Measurements from ENCODE around the gene GYS2. TPM values are rescaled to one million over a fixed set of nuclear protein-coding genes. Genes with fewer than 3 reads are reported as not detected.

GYS2 gene
- total RNA-seq, 1 donor from 2014 or later: not detected

GRCh38 chr12:21568115-21568514, 36.5 kb downstream of the GYS2 start:
- H3K4me3 ChIP-seq (ENCODE audit: low read depth, low read length): no peak overlapping the region
- H3K36me3 ChIP-seq (ENCODE audit: control insufficient read depth, insufficient read depth, low read length): no peaks in the 10 kb centered on the region
- TF ChIP-seq CTCF (IDR thresholded peaks at IDR 0.05; ENCODE audit: insufficient read depth, low read length, poor library complexity, severe bottlenecking): no peak
- DNase-seq (ENCODE audit: low read depth): no peak
- no peaks in the 10 kb centered on the region for H3K27me3 ChIP-seq (ENCODE audit: control insufficient read depth, insufficient read depth, low read length)

- no peak overlapping the region for H3K4me3 ChIP-seq (ENCODE audit: low read depth, low read length)
- no peaks in the 10 kb centered on the region for H3K27me3 ChIP-seq (ENCODE audit: control insufficient read depth, insufficient read depth, low read length)
- no peak for DNase-seq (ENCODE audit: low read depth)
- no peak for TF ChIP-seq CTCF (IDR thresholded peaks at IDR 0.05; ENCODE audit: insufficient read depth, low read length, poor library complexity, severe bottlenecking)
- no peaks in the 10 kb centered on the region for H3K36me3 ChIP-seq (ENCODE audit: control insufficient read depth, insufficient read depth, low read length)
These were observed 37.7 kb downstream of the GYS2 start for GRCh38 chr12:21566907-21567394.

GRCh38 chr12:21566223-21566906, 38.3 kb downstream of the GYS2 start:
- no peaks in the 10 kb centered on the region for H3K27me3 ChIP-seq (ENCODE audit: control insufficient read depth, insufficient read depth, low read length)
- peak; percentile 39 for DNase-seq (ENCODE audit: low read depth)
- no peak for TF ChIP-seq CTCF (IDR thresholded peaks at IDR 0.05; ENCODE audit: insufficient read depth, low read length, poor library complexity, severe bottlenecking)

GRCh38 chr12:21562859-21563258, 41.8 kb downstream of the GYS2 start:
- Histone ChIP-seq H3K27me3 (ENCODE audit: control insufficient read depth, insufficient read depth, low read length) (no peaks in the 10 kb centered on the region), H3K36me3 (ENCODE audit: control insufficient read depth, insufficient read depth, low read length) (no peaks in the 10 kb centered on the region), H3K4me3 (ENCODE audit: low read depth, low read length) (no peak overlapping the region)
- no peak for DNase-seq (ENCODE audit: low read depth)
- TF ChIP-seq CTCF (IDR thresholded peaks at IDR 0.05; ENCODE audit: insufficient read depth, low read length, poor library complexity, severe bottlenecking): no peak

More at GRCh38 chr12:21566223-21566906, 38.3 kb downstream of the GYS2 start:
- no peaks in the 10 kb centered on the region for H3K36me3 ChIP-seq (ENCODE audit: control insufficient read depth, insufficient read depth, low read length)
- H3K4me3 ChIP-seq (ENCODE audit: low read depth, low read length): no peak overlapping the region

- Histone ChIP-seq H3K27me3 (ENCODE audit: control insufficient read depth, insufficient read depth, low read length) (no peaks in the 10 kb centered on the region), H3K4me3 (ENCODE audit: low read depth, low read length) (no peak overlapping the region), H3K36me3 (ENCODE audit: control insufficient read depth, insufficient read depth, low read length) (no peaks in the 10 kb centered on the region)
- no peak for TF ChIP-seq CTCF (IDR thresholded peaks at IDR 0.05; ENCODE audit: insufficient read depth, low read length, poor library complexity, severe bottlenecking)
- DNase-seq (ENCODE audit: low read depth): no peak
These were observed 43.5 kb downstream of the GYS2 start for GRCh38 chr12:21561158-21561557.
